GM23338 (cell line): ENCODE data around the gene KLHL8.

ENCODE experiments used
- CREB1 ChIP-seq: fragments of 250-450 bp; sonication (Bioruptor Pico); IDR thresholded peaks from 2 replicates; pipeline ENCODE4 v1.5.0; 2020; ENCODE audit warnings: low read depth, mild to moderate bottlenecking, moderate library complexity
- CTCF ChIP-seq, 2 experiments: fragments of 200-600 bp in 1 of 2; sonication (generic) in 1 of 2; conservative IDR thresholded peaks; 2 replicates each; pipeline versions ENCODE4 v1.5.1 to v1.6.1; 2016 to 2017; ENCODE audit warnings: antibody characterized with exemption in 2 of 2, low read depth in 2 of 2, mild to moderate bottlenecking in 2 of 2, moderate library complexity in 1 of 2
- ETS1 ChIP-seq: IDR thresholded peaks from 2 replicates; pipeline ENCODE4 v1.6.1; 2016; ENCODE audit warnings: antibody characterized with exemption
- EZH2 ChIP-seq: fragments of 200-600 bp; sonication (generic); IDR thresholded peaks from one replicate; pipeline ENCODE4 v1.8.0; 2017; ENCODE audit warnings: antibody characterized with exemption, mild to moderate bottlenecking, low read depth; ENCODE audit not compliant: unreplicated experiment
- EZH2phosphoT487 ChIP-seq: fragments of 200-600 bp; sonication (generic); IDR thresholded peaks from one replicate; pipeline ENCODE4 v1.8.1; 2018; ENCODE audit warnings: antibody characterized with exemption; ENCODE audit not compliant: unreplicated experiment
- JUNB ChIP-seq: IDR thresholded peaks from one replicate; pipeline ENCODE4 v1.6.1; 2016; ENCODE audit warnings: antibody characterized with exemption; ENCODE audit not compliant: unreplicated experiment
- NANOG ChIP-seq: IDR thresholded peaks from 2 replicates; pipeline ENCODE4 v1.6.1; 2016; ENCODE audit warnings: antibody characterized with exemption, borderline replicate concordance
- POLR2AphosphoS5 ChIP-seq: IDR thresholded peaks from 2 replicates; pipeline ENCODE4 v1.6.1; 2016; ENCODE audit warnings: antibody characterized with exemption, low read depth
- ZNF114 ChIP-seq: fragments of 250-450 bp; sonication (Bioruptor Pico); IDR thresholded peaks from 2 replicates; pipeline ENCODE4 v1.5.0; 2020; ENCODE audit warnings: mild to moderate bottlenecking, moderate library complexity
- TF ChIP-seq, protein P1 (sequence below): IDR thresholded peaks from one replicate; pipeline ENCODE4 v1.6.1; 2018; ENCODE audit warnings: antibody characterized with exemption; ENCODE audit not compliant: unreplicated experiment

- no peak for TF ChIP-seq CTCF (conservative IDR thresholded peaks at IDR 0.05; ENCODE audit: low read depth in 2 of 2)
- no peak for TF ChIP-seq ZNF114 (CRISPR knock-in tag)
- TF ChIP-seq, protein P1, sequence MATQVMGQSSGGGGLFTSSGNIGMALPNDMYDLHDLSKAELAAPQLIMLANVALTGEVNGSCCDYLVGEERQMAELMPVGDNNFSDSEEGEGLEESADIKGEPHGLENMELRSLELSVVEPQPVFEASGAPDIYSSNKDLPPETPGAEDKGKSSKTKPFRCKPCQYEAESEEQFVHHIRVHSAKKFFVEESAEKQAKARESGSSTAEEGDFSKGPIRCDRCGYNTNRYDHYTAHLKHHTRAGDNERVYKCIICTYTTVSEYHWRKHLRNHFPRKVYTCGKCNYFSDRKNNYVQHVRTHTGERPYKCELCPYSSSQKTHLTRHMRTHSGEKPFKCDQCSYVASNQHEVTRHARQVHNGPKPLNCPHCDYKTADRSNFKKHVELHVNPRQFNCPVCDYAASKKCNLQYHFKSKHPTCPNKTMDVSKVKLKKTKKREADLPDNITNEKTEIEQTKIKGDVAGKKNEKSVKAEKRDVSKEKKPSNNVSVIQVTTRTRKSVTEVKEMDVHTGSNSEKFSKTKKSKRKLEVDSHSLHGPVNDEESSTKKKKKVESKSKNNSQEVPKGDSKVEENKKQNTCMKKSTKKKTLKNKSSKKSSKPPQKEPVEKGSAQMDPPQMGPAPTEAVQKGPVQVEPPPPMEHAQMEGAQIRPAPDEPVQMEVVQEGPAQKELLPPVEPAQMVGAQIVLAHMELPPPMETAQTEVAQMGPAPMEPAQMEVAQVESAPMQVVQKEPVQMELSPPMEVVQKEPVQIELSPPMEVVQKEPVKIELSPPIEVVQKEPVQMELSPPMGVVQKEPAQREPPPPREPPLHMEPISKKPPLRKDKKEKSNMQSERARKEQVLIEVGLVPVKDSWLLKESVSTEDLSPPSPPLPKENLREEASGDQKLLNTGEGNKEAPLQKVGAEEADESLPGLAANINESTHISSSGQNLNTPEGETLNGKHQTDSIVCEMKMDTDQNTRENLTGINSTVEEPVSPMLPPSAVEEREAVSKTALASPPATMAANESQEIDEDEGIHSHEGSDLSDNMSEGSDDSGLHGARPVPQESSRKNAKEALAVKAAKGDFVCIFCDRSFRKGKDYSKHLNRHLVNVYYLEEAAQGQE = no peak
- no peak for TF ChIP-seq NANOG
- no peak for TF ChIP-seq JUNB
- no peak for TF ChIP-seq POLR2AphosphoS5
- TF ChIP-seq CREB1 (CRISPR knock-in tag) = no peak
- no peak for TF ChIP-seq ETS1
- TF ChIP-seq EZH2 = no peak
- no peak for TF ChIP-seq EZH2phosphoT487
These were observed 101.6 kb downstream of the KLHL8 start for GRCh38 chr4:87118826-87119225.
